Mesenteric fat pad (tissue), 1 donor: ENCODE measurements around the gene SPINDOC. TPM values are rescaled to one million over a fixed set of nuclear protein-coding genes. Genes with fewer than 3 reads are reported as not detected.

Source experiments
- DNase-seq: peaks from one replicate; pipeline ENCODE4 v3.0.0-alpha.2; 2020; ENCODE audit warnings: low spot score
- total RNA-seq: library from RNA; stranded (reverse); fragmentation: NEBNext Ultra II Directional; extraction: Animal tissue kit (Norgen Biotek cat#: 25700); gene quantifications from one replicate; pipeline ENCODE4 v1.2.1, GENCODE V29; 2021
- donor health status: DM: yes; HTN: yes; CAD: no.

SPINDOC gene
- total RNA-seq, 1 donor from 2014 or later: 16.2 TPM

DNA sequence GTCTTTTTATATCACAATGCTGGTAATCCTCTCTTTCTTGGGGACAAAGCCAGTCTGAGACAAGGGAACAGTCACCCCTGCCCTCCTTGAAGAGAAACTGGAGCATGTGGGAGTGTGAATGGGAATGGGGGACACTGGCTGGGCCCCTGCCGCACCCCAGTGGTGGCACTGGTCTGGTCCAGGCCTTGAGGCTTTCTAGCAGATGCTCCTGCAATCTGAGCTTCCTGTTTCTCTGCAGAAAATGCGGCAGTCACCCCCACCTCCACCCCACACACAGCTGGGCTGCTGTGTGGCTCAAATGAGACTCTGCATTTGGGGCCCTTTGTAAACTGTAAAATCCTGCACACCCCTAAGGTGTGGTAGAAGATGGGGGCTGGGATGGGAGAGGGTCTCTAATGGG, 19.1 kb downstream of the SPINDOC start:
- no peak for DNase-seq

DNA sequence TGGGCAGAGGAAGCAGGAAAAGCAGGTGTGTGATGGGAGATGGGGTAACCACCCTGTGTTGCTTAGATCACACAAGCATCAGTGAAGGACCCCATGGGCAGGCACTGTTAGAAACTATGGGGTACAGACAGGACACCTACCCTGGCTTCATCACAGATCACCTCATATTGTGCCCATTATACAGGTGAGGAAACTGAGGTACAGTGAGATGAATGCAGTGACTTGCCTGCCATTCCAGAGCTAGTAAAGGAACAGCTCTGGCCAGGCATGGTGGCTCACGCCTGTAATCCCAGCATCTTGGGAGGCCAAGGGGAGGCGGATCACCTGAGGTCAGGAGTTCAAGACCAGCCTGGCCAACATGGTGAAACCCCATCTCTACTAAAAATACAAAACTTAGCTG, 19.8 kb downstream of the SPINDOC start:
- no peak for DNase-seq

DNA sequence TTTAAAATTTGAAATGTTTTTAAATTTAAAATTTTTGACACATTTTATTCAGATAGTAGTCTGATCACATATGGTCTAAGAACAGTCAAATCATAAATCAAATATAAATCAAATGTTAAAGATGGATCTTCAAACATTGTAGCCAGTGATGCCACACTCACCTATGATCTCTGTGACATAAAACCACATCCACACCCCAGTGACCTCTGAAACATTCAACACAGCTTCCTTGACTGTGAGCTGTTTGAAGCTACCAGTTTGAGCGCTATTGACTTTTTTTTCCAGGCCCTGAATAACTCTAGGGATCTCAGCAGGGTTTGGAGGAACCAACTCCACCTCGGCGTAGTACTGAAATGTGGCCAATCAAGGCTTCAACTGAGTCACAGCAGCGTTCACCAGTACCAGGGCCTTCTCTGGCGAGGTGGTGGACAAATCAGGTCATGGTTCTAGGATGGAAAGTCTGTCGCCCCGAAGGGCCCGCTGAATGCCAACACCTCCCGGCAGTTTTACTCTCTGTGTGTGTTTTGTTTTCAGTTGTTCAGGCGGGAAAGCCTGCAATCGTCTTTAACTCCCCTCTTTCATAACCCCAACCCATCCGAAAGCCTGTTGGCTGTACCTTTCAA, 21.4 kb downstream of the SPINDOC start:
- DNase-seq: no peak

DNA sequence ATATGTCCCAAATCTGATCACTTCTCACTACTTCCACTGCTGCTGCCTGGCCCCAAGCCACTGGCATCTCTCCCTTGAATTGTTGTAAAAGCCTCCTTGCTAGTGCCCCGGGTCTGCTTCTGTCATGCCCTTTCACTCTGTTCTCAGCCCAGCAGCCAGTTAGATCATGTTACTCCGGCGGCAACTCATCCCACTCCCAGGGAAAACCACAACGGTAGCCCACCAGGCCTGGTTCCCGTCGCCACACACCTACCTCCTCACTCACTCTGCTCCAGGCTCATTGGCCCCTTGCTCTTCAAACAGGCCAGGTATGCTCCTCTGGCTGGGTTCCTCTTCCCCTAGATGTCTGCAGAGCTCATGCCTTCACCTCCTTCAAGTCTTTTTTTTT, 21.9 kb downstream of the SPINDOC start:
- DNase-seq: no peak

DNA sequence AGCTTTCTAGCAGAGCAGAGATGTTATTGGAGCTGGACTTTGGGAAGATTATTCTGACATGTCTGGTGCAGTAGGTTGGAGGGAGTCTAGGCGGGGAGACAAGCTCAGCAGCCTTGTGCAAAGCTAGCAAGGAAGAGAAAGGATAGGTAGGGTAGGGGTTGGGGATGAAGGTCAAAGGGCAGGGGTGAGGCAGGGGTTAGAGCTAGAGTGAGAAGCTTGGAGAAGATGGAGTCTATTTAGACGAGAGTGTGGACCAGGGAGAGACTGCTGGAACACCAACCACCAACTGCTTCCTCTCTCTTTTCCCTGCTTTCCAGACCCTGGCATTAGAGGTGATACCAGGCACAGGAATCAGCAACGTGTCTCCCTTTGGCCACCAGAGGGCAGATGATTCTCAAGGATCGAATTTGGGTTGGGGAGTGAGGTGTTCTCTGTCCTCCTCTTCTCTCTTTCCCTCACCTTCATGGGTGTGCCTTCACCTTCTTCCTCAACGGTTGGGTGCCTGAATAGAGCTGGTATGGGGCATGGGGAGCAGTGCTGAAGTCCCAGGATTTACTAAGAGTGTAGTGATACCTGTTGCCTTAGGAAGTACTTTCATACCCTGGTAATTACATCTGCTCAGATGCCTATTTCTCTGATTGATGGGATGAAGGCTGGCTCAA, 23.9 kb downstream of the SPINDOC start:
- no peak for DNase-seq

DNA sequence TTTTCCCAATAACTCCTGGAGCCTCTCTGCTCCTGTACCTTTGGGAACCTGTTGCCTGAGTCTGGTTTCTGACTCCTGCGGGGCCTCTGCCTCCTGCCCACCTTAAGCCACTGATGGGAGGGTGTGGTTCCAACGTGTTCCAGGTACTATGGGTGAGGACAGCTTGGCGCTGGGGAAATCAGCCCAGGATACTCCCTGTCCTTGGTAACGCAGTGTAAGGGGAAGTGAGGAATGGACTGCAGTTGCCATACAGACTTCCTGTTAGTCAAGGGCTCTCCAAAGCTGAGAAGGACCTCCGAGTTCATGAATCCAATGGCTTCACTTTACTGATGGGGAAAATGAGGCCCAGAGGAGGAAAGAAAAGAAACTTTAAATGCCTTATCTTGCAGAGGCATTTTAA, 24.5 kb downstream of the SPINDOC start:
- no peak for DNase-seq

DNA sequence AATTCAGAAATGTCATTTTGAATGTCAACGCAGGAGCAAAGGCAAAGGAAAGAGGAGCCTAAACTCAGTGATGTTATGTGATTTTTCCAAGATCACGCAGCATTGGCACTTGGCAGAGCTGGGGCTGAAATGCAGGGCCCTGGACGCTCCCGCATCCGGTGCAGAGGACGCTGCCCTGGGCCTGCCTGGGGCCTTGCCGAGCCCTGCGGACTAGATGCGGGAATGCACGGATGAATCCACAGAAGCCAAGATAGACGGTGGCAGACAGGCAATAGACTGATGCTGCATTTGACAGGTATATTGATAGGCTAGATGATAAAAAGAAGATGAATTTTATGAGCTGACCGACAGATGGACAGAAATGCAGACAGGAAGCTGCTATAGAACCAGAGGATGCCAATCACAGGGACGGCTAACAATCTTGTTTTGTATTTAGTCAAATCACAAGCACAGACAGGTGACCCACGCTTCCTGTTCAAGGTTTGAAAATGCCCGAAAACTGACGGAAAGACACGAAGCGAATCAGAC, 25.0 kb downstream of the SPINDOC start:
- no peak for DNase-seq

DNA sequence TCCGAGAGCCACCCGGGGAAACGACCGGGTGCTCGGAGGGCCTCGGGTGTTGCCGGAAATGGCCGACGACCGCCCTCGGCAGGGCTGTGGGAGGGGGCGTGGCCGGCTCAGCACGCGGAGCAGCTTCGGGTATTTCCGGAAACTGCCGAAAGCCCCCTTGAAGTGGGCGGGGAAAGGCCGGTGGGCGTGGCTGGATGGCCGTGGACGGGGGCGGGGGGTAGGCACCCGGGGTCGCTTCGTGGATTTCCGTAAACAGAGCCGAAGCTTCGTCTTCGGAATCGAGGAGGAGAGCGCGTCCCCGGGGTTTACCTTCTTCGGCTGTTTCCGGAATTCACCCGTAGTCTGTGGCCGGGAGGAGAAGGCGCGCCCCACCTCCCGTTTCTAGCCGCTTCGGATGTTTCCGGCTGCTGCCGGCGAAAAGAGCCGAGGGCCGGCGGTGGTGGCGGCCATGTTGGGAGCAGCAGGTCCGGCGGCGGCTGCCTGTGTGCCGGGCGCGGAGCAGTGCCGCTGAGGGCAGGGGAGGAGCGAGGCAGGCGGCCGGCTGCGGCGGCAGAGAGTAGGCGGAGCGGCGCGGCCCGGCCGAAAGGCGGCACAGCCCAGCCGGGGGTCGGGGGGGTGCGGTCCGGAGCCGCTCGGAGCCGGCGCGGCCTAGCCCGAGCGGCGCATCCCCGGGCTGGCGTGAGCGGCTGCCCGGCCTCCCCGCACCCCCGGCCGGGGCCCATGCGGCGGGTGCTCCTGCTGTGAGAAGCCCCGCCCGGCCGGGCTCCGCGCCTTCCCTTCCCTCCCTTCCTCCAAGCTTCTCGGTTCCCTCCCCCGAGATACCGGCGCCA, 25.6 kb downstream of the SPINDOC start, which contains the start of gene MARK2:
Gene MARK2, plus strand, starts transcription at position 433 of the 830 bp plus-strand sequence. Its CDS starts 397 bp downstream, at position 830.
- peak; percentile 100 for DNase-seq

DNA sequence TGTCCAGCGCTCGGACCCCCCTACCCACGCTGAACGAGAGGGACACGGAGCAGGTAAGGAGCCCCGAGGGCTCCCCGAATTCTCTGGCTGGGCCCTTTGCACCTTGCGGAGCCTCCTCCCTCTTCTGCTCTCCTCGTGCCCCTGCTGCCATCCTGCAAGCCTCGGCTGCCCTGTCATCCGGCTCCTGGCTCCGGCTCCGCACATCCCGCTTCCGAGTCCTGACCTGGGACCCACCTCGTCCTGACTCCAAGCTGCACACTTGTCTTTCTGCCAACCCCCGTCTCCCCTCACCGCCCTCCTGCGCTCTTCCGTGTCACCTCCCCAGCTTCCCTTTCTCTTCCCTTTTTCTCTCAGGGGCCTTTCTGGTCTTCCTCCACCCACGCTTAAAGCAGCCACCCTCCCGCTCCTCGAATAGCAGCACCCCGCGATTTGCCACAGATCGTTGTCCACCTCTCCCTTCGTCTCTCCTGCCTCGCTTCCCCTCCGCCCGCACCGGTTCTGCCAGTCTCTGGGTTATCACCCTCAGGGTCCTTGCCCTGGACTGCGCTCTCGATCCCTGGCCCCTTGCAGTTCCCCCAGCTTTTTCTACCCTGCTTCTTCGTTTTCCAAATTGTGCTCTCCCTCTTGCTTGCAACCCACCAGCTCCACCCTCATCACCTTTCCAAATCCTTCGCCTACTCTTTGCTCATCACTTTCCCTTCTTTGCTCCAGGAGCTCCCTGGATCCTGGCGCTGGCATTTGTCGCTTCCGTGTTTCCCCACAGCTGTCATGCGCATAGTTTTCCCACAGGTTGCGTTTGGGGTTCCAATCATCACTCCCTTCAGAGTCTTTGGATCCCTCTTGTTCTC, 26.5 kb downstream of the SPINDOC start:
- DNase-seq: no peak

DNA sequence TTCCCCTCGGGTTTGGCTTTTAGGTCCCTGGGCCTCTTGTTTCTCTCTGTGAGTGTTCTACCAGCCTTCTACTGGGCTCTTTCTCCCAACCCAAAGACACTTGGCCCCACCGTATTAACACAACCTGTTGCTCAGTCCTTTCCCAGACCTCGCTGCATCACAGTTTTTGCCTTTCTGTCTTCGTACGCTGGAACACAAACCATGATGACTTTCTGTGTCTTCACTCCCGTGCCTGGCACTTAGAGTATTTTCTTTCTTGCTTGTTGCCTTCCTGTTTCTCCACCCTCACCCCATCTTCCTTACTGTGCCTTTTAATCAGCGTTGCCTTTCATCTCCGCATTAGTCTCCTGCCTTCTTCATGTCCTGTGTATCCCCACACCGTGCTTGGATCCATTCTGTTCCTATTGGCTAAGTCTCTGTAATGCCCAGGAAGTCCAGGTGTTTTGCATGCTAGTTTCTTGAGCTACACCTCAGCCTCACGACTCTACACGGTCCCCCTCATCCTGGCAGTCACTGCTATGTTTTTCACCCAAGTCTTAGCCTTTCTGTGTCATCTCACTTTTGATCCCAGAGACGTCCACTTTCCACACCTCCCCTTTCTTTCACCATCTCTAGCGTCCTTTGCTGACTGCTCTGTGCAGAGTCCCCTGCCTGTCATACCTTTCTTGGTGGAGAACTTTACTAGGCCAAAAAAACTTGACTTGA, 27.3 kb downstream of the SPINDOC start:
- DNase-seq: no peak

DNA sequence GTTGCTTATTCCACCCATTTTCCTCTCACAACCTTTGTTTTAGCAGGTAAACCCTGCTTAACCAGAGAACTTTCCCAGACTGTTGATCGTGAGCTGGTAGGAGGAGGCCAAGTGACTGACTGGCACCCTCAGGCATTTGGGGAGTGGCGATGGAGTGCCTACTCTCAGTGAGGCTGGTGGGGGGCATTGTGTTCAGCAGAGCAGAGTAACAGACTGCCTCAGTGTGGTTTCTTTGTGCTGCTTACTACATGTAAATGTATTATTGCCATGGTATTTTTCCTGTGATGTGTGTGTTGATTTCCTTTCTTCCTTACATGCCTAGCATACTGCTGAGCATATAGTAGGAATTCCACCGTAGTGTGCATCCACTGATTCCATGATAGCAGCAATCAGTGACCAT, 28.3 kb downstream of the SPINDOC start:
- DNase-seq: no peak

DNA sequence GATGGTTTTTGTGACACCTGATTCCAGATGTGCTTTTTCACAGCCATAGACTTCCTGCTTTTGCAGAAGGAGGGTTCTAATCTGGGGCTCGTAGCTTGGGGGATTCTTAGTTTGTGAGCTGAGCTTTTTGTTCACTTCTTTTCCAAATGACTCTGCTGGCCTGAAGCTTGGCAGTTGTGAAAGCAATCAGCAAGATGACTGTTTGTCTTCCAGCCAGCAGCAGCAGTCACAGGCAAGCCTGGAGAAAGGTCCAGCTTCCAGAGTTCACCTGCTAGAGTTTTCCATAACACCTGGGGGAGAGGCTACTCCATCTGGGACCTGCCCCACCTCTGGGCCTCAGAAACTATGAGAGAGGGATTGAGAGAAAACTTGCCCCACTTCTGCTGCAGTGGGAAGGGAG, 29.8 kb downstream of the SPINDOC start:
- DNase-seq: no peak

DNA sequence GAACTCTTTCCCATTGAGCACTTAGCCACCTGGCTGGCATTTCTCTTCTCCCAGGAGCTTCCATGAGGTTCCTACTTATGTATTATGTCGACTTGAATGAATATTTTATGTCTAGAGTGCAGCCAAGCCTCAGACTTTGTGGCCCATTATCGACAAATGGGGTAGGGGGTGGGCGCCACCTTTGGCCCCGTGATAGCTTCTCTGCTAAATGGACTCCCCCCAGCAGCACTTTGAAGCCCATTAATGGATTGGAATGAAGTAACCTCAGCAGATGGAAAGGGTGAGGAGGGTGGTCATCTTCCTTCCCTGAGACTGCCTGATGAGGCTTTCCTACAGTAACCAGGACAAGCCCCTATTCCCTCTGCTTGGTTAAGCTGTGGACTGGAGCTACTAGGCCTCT, 31.6 kb downstream of the SPINDOC start:
- no peak for DNase-seq

DNA sequence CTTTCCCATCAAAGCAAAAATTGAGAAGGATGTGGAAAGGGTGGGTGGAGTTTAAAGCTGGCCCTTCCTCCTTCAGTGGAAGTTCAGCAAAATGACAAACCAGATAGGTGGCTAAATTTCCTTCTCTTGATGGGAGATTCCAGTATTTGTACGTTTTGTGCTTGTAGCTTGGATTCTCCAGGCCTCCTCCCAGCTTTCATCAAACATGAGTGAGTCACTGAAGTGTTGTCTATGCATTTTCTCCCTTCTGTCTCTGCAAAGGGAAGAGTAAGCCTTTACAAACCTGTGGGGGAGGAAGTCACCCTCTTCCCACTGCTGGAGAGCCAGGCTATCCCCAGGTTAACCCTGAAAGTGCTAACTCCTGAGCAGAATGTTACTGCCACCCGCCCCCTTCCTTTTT, 32.0 kb downstream of the SPINDOC start:
- DNase-seq: no peak

DNA sequence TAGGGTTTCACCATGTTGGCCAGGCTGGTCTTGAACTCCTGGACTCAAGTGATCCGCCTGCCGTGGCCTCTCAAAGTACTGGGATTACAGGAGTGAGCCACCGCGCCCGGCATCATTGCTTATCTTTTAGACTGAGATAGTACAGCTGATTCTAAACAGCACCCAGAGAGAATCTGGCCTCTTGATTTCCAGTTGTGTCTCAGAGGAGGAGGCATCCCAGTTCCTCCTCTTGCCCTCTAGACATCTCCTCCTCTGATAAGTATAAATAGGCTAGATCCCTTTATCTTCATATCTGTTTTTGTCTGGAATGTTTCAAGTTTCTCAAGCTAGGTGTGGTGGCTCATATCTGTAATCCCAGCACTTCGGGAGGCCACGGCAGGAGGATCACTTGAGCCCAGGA, 32.7 kb downstream of the SPINDOC start:
- DNase-seq: no peak

DNA sequence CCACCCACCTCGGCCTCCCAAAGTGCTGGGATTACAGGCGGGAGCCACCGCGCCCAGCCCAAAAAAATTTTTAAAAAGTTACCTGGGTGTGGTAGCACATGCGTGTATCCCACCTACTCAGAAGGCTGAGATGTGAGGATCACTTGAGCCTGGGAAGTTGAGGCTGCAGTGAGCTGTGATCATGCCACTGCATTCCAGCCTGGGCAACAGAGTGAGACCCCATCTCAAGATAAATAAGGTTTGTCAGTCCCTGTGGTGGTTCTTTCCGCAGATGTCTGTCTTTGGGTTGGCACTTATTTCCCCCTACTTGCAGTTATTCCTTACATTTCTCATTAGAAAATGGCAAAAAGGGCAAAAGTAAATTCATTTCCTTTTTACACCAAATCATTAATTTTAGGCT, 33.6 kb downstream of the SPINDOC start:
- DNase-seq: no peak

DNA sequence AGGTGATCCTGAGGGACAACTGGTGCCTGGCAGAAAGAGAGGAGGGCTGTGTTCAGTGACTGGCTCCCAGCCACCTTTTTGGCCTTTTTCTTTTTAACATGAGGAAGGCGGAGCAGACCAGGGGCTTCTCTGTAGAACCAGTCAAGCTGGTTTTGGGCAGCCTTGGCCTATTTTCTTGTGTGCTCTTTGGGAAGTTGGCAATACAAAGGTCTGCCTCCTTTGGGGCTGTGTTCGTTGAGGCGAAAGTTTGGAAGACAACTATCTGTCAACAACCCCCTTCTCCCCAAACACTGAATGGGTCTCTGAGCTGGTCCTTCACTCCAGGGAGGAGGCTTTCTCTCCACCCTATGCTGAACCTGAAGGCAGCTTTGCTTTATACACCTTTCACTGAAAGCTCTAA, 34.1 kb downstream of the SPINDOC start:
- no peak for DNase-seq

DNA sequence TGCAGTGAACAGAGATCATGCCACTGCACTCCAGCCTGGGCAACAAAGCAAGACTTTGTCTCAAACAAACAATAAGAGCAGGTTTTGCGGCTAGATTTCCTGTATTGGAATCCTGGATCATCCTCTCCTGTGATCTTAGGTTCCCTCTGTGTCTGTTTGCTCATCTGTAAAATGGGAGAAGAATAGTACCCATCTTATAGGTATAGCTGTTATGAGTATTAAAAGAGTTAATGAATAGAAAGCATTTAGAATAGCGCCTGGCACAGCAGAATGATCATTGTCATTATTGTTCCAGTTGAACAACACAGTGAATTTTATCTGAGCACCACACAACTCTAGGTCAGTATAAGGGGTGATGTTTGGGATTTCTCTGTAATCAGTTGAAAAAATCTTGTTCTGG, 36.4 kb downstream of the SPINDOC start:
- no peak for DNase-seq

DNA sequence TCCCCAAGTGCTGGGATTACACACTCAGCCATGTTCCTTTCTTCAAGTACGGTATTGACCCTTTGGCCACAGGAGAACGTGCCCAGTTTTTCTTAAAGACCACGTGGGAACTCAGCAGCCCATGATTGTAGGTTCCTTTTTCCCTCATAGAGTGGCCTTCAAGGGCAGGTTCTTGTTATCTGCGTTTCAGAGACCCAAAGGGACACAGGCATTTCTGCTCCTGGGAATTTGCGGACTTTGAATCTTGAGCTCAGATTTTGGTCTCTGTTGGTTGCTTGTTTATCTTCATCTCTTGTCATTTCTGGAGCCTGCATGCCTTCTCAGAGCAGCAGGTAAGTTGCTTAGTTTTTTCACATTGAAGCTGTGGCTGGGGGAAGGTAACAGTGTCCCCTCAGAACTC, 37.7 kb downstream of the SPINDOC start:
- no peak for DNase-seq

DNA sequence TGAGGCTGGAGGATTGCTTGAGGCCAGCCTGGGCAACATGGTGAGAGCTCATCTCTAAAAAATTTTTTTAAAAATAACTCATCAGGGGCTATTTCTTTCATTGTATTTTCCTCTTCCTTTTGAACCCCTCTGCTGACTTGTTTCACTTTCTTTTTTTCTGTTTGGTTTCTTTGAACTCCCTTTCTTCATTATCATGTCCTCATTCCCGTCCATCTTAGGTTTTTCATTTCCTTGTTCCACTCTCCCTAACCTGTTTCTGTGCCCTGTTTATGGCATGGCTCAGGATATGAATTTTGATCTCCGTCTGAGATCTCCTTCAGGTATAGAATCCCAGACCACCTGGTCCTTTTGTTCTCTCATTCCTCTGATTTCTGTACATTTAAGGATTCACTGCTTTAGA, 38.1 kb downstream of the SPINDOC start:
- no peak for DNase-seq

DNA sequence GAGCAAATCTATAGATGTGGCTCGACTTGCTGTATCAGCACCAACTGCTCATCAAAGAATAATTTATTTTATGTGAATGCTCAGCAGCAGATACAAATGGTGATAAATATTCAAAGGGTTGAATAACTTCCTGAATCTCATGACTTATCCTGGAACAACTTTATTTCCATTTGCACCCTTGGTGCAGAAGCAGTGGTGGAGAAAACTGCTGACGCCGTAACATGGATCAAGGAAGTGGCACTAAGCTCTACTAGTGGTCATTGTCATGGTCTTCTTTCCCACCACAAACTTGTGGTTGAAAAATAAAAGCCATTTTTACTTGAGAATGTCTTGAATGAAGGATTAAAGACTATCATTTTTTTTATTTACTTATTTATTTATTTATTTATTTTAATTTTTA, 40.2 kb downstream of the SPINDOC start:
- DNase-seq: no peak
